Aorta (tissue), 5 donors: ENCODE data around the gene GABARAP. TPM values are rescaled to one million over a fixed set of nuclear protein-coding genes. Genes with fewer than 3 reads are reported as not detected.

ENCODE experiments used
- ATAC-seq: fragments of 200-7000 bp; cut with Tn5 transposase; one replicate; pipeline ENCODE4 v1.9.1; 2022; ENCODE audit warnings: moderate library complexity; ENCODE audit not compliant: low FRiP score
- DNase-seq, 2 donors: peaks; one replicate each; pipeline ENCODE4 v3.0.0-alpha.2; 2020
- H3K27ac ChIP-seq, 2 donors: one replicate each; pipeline ENCODE4 v1.5.1; 2013; ENCODE audit warnings: low read length in 2 of 2, mild to moderate bottlenecking in 2 of 2, moderate library complexity in 2 of 2, control low read depth in 1 of 2, inconsistent platforms in 1 of 2, low read depth in 1 of 2
- H3K27me3 ChIP-seq, 2 donors: one replicate each; pipeline ENCODE4 v1.6.1; 2013; ENCODE audit warnings: control low read depth in 1 of 2, low read length in 1 of 2, mild to moderate bottlenecking in 1 of 2, moderate library complexity in 1 of 2; ENCODE audit not compliant: insufficient read depth in 2 of 2, control insufficient read depth in 1 of 2
- H3K36me3 ChIP-seq, 2 donors: one replicate each; pipeline ENCODE4 v1.6.1; 2013; ENCODE audit warnings: control low read depth in 1 of 2, low read length in 1 of 2, mild to moderate bottlenecking in 1 of 2; ENCODE audit not compliant: insufficient read depth in 2 of 2, control insufficient read depth in 1 of 2
- H3K4me1 ChIP-seq, 2 donors: one replicate each; pipeline ENCODE4 v1.6.1; 2013; ENCODE audit warnings: low read length in 2 of 2, control low read depth in 1 of 2, mild to moderate bottlenecking in 1 of 2, moderate library complexity in 1 of 2; ENCODE audit not compliant: insufficient read depth in 2 of 2, control insufficient read depth in 1 of 2
- H3K4me3 ChIP-seq, 2 donors: one replicate each; pipeline ENCODE4 v1.5.1; 2013; ENCODE audit warnings: low read length in 2 of 2, control low read depth in 1 of 2, mild to moderate bottlenecking in 1 of 2
- H3K9me3 ChIP-seq: one replicate; pipeline ENCODE4 v1.6.1; 2013; ENCODE audit warnings: mild to moderate bottlenecking, low read length; ENCODE audit not compliant: control insufficient read depth
- WGBS, 2 donors: extraction: QIAGEN DNeasy Blood & Tissue Kit; methylation state at CpG; one replicate each; pipeline ENCODE4 v1.1.7; 2013; 5-methylcytosine and 5-hydroxymethylcytosine counted together
- intact Hi-C, 2 donors: fragments of 100-400 bp; cut with DNase I; formaldehyde crosslinking; loops; one replicate each; pipeline versions ENCODE4 v1.14.2 to v1.15.0; 2022
- polyA plus RNA-seq, 2 donors: library from polyadenylated mRNA; stranded (reverse); fragments of 200-250 nt; gene quantifications; one replicate each; pipeline ENCODE4 v1.2.3, GENCODE V29; 2013
- total RNA-seq, 2 donors: library from RNA; stranded (reverse); fragmentation: NEBNext Ultra II Directional; extraction: Animal tissue kit (Norgen Biotek cat#: 25700); gene quantifications; one replicate each; pipeline ENCODE4 v1.2.1, GENCODE V29; 2021
- donor health status: healthy with polysubstance abuse.
- donor health status: Bipolar disorder and iron deficiency.
- donor health status: DM: no; HTN: no; CAD: no.
- donor health status: DM: no; HTN: no; CAD: no.
- donor health status: DM: yes; HTN: yes; CAD: no.

The GABARAP gene
- total and polyA plus RNA-seq, 4 donors, result 405 to 895 (median 615) TPM

- Histone ChIP-seq H3K27ac (peak overlapping the region in 1 of 2 donors; percentile 8), H3K4me3 (no peak overlapping the region), H3K9me3 (no peaks in the 10 kb centered on the region), H3K36me3 (peaks cover 0 to 3% of the 10 kb centered on the region in 2 donors), H3K27me3 (no peaks in the 10 kb centered on the region), H3K4me1 (no peaks in the 10 kb centered on the region)
- 71 to 85% methylated on average over 6 of the region's 6 CpGs for WGBS, 2 donors
- ATAC-seq (no peak), DNase-seq (no peak)
- intact Hi-C loops, result no loop called here
These were observed 23.5 kb downstream of the GABARAP start for GRCh38 chr17:7218758-7219157.

GRCh38 chr17:7218166-7218565 lies 24.1 kb downstream of the GABARAP start:
- 58 to 60% methylated on average over 6 of the region's 6 CpGs for WGBS, 2 donors
- intact Hi-C loops, result no loop called here
- DNase-seq, result no peak

GRCh38 chr17:7217113-7217987 lies 24.9 kb downstream of the GABARAP start:
- no peak overlapping the region for H3K27ac ChIP-seq
- H3K9me3 ChIP-seq, result no peaks in the 10 kb centered on the region
- H3K27me3 ChIP-seq, result no peaks in the 10 kb centered on the region
- ATAC-seq, result no peak
- H3K36me3 ChIP-seq, result no peaks in the 10 kb centered on the region
- no peaks in the 10 kb centered on the region for H3K4me1 ChIP-seq
- peak overlapping the region; percentile 31 to 43 for H3K4me3 ChIP-seq
- peak in 1 of 2 donors; percentile 78 for DNase-seq
- intact Hi-C loops, result no loop called here
- WGBS, 2 donors, result 1 to 2% methylated on average over 26 to 32 of the region's 32 CpGs

More at GRCh38 chr17:7218166-7218565, 24.1 kb downstream of the GABARAP start:
- Histone ChIP-seq H3K36me3 (no peaks in the 10 kb centered on the region), H3K27ac (no peak overlapping the region), H3K4me3 (no peak overlapping the region), H3K4me1 (no peaks in the 10 kb centered on the region), H3K27me3 (no peaks in the 10 kb centered on the region), H3K9me3 (no peaks in the 10 kb centered on the region)
- no peak for ATAC-seq

- WGBS, 2 donors, result 7 to 8% methylated on average over 7 of the region's 7 CpGs
- H3K36me3 ChIP-seq, result no peaks in the 10 kb centered on the region
- ATAC-seq, result no peak
- H3K9me3 ChIP-seq, result no peaks in the 10 kb centered on the region
- no peaks in the 10 kb centered on the region for H3K27me3 ChIP-seq
- no peak for DNase-seq
- intact Hi-C loops, result no loop called here
- H3K27ac ChIP-seq, result no peak overlapping the region
- no peaks in the 10 kb centered on the region for H3K4me1 ChIP-seq
- H3K4me3 ChIP-seq, result peak overlapping the region; percentile 31 to 43
These were observed 25.8 kb downstream of the GABARAP start for GRCh38 chr17:7216242-7217112.

- Histone ChIP-seq H3K36me3 (no peaks in the 10 kb centered on the region), H3K4me1 (no peaks in the 10 kb centered on the region), H3K27me3 (no peaks in the 10 kb centered on the region), H3K9me3 (no peaks in the 10 kb centered on the region), H3K4me3 (no peak overlapping the region), H3K27ac (peak overlapping the region in 1 of 2 donors; percentile 49)
- no peak for ATAC-seq
- peak in 1 of 2 donors; percentile 55 for DNase-seq
- WGBS, 2 donors, result 2 to 3% methylated on average over 9 to 10 of the region's 10 CpGs
- intact Hi-C loops, result no loop called here
These were observed 26.5 kb downstream of the GABARAP start for GRCh38 chr17:7215652-7216180.

GRCh38 chr17:7215136-7215638 lies 27.1 kb downstream of the GABARAP start:
- no peak for ATAC-seq
- Histone ChIP-seq H3K4me3 (no peak overlapping the region), H3K4me1 (no peaks in the 10 kb centered on the region), H3K27me3 (no peaks in the 10 kb centered on the region), H3K36me3 (no peaks in the 10 kb centered on the region), H3K27ac (peak overlapping the region in 1 of 2 donors; percentile 49), H3K9me3 (no peaks in the 10 kb centered on the region)
- intact Hi-C loops, result no loop called here
- WGBS, 2 donors, result 6 to 7% methylated on average over 9 of the region's 9 CpGs
- DNase-seq, result no peak

GRCh38 chr17:7214300-7215135 lies 27.7 kb downstream of the GABARAP start:
- ATAC-seq, result peak; percentile 93
- Histone ChIP-seq H3K27ac (peak overlapping the region in 1 of 2 donors; percentile 20), H3K4me1 (no peaks in the 10 kb centered on the region)

More at GRCh38 chr17:7214300-7215135, 27.7 kb downstream of the GABARAP start:
- intact Hi-C loops, result loop anchor here in 1 of 2 donors (1.0 kb wide), 1 partner anchor 38 kb away; the partner anchor contains the start of gene ELP5
- Histone ChIP-seq H3K9me3 (no peaks in the 10 kb centered on the region), H3K4me3 (peak overlapping the region; percentile 2 to 6), H3K27me3 (no peaks in the 10 kb centered on the region), H3K36me3 (no peaks in the 10 kb centered on the region)
- peak; percentile 99 to 100 for DNase-seq
- 1% methylated on average over 45 of the region's 45 CpGs for WGBS, 2 donors
